GM19463 (cell line): ENCODE results near the gene CD200.
"Not testable (repeated sequence)": the region's sequence is repeated elsewhere in the genome, so short reads cannot be mapped to it uniquely, and the experiment has no call there.

Source experiments
- ATAC-seq: cut with Tn5 transposase; IDR thresholded peaks from one replicate; pipeline ENCODE4 v1.9.1; 2021; ENCODE audit warnings: mild to moderate bottlenecking, moderate library complexity; ENCODE audit not compliant: unreplicated experiment

The CD200 gene

GRCh38 chr3:112382543-112383160 lies 49.7 kb downstream of the CD200 start:
- no peak for ATAC-seq

GRCh38 chr3:112384769-112385168 lies 51.8 kb downstream of the CD200 start:
- no peak for ATAC-seq

DNA sequence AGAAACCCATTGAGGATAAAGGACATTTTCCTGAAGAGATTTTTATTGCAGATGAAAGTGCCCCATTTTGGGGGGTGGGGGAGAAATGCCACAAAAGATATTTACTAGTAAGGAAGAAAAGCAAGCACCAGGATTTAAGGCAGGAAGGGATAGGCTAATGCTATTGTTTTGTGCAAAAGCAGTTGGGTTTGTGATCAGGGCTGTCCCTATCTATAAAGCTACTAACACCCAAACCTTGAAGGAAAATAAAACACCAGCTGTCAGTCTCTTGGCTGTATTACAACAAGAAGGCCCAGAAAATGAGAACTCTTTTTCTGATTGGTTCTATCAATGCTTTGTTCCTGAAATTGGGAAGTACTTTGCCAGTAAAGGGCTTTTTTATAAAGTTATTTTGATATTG lies 56.0 kb downstream of the CD200 start:
- no peak for ATAC-seq

- ATAC-seq = no peak
Measured at GRCh38 chr3:112389961-112390360, 57.0 kb downstream of the CD200 start.

GRCh38 chr3:112390783-112391641 lies 58.1 kb downstream of the CD200 start:
- ATAC-seq = no peak

GRCh38 chr3:112391648-112392047 lies 58.7 kb downstream of the CD200 start:
- ATAC-seq = no peak

- no peak for ATAC-seq
Measured at GRCh38 chr3:112392393-112393359, 59.7 kb downstream of the CD200 start.

DNA sequence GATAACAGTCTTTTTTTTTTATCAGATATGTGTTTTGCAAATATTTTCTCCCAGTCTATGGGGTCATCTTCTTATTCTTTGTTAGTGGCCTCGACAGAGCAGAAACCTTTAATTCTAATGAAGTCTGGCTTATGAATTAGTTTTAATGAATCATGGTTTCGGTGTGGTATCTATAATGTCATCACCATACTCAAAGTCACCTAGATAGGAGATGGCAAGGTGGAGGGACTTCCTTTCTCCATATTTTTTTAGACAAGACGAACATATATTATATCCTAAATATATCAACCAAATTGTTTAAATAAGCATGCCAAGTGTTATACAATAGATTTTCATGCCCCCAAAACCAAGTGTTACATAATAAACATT lies 60.4 kb downstream of the CD200 start:
- ATAC-seq = no peak

DNA sequence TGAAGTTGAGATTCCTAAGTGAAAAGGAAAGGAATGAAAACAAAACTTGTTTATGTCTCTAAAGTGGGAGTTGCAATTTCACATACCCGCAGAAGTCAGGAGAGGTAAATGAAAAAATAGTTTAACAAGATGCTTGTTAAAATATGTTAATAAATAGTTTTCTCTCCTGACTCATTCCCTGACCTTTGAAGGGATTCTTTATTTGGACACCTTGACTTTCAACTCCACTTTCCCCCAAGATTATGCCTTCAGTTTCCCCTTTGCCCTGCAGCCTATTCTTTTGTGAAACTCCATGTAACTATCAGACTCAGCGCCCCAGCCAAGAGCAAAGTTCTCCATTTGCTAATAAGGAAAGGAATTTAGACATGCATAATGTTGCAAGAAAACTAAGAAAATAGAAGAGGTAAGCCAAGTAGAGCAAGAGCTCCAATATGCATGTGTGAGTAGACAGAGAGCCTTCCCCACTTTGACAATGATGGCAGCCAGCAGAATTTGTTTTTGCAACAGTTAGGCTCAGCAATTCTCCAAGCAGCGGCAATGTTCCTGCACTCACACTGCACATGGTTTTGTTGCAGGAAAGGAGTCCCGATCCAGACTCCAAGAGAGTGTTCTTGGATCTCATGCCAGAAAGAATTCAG lies 61.2 kb downstream of the CD200 start:
- no peak for ATAC-seq

DNA sequence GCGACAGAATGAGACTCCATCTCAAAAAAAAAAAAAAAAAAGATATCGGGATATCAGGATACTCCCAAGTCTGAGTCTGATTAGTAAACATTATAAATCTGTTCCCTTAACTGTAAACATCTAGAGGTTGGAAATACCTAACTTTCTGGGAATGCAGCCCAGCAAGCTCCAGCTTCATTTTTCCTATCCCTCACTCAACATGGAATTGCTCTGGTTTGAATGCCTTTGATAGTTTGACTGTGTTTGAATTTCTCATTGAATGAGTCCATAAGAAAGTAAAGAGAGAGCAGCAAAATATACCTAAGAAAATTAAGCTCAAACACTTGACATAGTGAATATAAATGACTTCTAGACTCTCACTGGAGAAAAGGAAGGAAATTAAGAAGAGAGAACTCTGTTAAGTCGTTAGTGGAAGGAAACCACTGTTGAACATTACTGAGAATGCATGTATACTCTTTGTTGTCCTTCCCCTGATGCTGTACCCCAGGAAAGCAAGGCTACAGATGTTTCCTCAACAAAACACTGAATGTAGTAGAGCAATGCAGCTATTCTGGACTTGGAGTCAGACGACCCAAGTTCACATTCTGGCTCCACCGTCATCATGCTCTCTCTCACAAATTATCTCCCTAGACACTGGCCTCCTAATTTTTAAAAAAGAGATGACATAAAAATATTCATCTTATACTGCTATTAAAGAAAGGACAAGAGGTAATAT lies 62.4 kb downstream of the CD200 start:
- ATAC-seq = no peak

DNA sequence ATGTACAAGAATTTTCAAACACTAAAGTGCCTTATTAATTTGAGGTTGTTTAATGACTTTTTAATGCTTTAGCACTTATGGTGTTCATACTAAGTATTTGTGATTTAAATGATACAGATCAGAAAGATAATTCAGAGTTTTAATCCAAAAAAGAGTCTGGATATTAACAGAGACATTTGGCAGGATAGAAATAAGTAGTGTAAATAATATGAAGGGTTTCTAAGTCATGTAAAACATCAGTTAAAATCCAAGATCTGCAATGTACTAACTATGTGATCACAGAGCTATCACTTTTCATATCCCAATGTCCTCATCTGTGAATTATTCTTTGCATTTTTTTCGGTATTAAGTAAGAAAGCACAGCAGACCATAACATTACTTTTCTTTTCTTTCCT lies 62.9 kb downstream of the CD200 start:
- no peak for ATAC-seq

DNA sequence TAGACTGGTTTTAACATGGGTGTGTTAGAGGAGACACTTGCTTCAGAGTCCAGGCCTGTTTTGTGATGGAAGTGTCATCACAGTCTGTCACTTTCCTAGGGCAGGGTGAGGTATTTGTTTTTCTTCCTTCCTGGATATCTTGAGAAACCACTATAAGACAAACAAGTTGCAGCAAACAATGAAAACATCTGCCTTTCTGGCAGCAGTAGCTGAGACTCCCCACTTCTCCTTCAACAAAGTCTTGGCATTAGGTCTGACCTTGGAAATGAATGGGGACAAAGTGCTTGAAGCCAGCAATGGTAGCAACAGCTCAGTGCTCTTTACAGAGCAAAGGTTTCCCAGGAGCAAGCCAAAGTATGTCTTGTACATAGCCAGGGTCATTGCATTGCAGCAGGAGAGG lies 64.6 kb downstream of the CD200 start:
- no peak for ATAC-seq

DNA sequence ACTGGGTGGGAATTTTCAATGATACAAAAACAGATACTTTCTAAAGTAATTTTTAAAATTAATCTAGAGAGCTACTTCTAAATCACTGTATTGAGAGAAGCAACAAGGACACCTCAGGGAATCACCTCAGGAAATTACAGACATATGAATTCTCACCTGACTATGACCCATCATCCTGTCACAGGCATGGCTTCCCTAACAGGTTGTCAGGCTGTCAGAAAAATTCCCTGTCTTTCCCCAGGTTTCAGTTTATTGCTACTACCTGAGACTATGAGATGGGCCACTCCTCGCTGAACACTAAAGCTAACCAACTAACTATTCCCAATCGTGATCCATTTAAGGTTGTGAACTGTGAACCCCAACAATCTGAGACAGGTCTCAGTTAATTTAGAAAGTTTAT lies 66.1 kb downstream of the CD200 start:
- no peak for ATAC-seq

DNA sequence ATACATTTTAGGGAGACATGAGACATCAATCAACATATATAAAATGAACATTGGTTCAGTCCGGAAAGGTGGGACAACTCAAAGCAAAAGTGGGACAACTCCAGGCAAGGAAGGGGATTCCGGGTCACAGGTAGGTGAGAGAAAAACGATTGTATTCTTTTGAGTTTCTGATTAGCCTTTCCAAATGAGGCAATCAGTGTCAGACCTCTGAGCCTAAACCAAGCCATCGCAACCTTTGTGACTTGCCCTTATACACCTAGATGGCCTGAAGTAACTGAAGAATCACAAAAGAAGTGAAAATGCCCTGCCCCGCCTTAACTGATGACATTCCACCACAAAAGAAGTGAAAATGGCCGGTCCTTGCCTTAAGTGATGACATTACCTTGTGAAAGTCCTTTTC lies 66.6 kb downstream of the CD200 start:
- ATAC-seq = not testable (repeated sequence)

GRCh38 chr3:112400317-112400716 lies 67.4 kb downstream of the CD200 start:
- ATAC-seq = not testable (repeated sequence)

GRCh38 chr3:112401617-112402016 lies 68.7 kb downstream of the CD200 start:
- no peak for ATAC-seq

DNA sequence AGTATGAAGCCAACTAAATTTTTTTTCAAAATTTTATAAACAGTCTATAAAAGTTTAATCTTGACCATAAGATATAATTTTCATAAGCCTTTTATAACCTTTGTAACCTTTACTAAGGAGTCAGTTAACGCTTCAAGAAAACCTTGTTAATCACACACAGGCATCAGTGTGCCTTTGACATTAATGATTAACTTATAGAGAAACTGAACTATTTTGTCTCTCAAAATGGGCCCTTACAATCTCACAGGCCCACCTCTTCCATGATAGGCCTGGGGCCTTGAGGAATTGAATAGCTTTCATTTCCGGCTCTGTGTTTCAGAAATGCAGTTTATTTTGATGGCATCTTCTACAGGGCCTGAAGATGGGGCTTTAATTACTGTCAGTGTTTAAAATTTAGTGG lies 70.1 kb downstream of the CD200 start:
- no peak for ATAC-seq

DNA sequence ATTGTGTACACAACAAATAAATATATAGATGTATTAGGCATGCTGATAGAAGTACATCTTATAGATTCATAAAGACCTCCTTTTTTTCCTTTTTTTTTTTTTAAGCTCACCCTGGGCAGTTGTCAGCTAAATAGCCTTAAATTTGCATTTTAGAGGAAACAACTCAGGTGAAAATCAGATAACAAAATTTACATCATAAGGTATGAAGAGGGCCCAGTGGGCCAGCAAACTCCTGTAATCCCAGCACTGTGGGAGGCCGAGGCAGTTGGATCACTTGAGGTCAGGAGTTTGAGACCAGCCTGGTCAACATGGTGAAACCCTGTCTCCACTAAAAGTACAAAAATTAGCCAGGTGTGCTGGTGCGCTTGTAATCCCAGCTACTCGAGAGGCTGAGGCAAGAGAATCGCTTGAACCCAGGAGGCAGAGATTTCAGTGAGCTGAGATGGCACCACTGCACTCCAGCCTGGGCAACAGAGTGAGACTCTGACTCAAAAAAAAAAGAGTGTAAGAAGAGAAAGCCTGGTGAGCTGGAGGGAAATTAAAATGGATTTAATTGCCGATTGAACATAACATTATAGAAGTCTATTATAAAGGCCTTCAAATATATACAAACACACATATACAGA lies 72.1 kb downstream of the CD200 start:
- not testable (repeated sequence) for ATAC-seq

GRCh38 chr3:112405845-112406244 lies 72.9 kb downstream of the CD200 start:
- ATAC-seq = no peak
